ENCODE data around the gene SLC14A1. TPM values are rescaled to one million over a fixed set of nuclear protein-coding genes. Genes with fewer than 3 reads are reported as not detected.

The SLC14A1 gene
- total RNA-seq, 1 experiment from 2014 or later = 2.3 TPM

DNA sequence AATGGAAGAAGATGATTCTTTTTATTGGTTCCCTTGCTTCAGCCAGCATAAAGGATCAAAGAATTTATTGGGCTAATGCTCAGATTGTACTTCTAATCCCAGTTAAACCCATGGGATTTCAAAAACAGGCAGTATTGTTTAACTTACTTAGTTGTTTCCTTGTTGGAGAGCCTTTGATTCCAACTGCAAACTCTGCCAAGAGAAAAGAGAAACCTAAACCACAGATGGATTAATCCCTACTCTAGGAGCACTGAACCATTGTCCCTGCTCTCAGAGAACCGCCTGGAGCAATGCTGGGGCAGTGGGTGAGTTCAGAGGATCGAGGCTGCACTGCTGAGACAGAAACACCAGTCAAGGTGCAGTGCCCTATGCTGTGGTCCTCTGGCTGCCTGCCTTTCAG, 56.6 kb downstream of the SLC14A1 start:
- H3K27ac ChIP-seq (ENCODE audit: low read length) = no peak overlapping the region
- H3K4me1 ChIP-seq (ENCODE audit: insufficient read depth, low read length) = no peaks in the 10 kb centered on the region; the same call in 1 of the 2 replicates
- H3K9ac ChIP-seq (ENCODE audit: low read length) = no peak overlapping the region
- CTCF ChIA-PET = no interaction called here
- no peaks in the 10 kb centered on the region for H3K79me2 ChIP-seq (ENCODE audit: low read length)
- POLR2A ChIA-PET (ENCODE audit: unreplicated experiment) = no interaction called here
- no peaks in the 10 kb centered on the region for H3F3A ChIP-seq (ENCODE audit: low read length, unreplicated experiment)
- BruUV-seq (replicated peaks) = no TSS peak
- no peaks in the 10 kb centered on the region for H3K36me3 ChIP-seq (ENCODE audit: low read depth, low read length)
- no peaks in the 10 kb centered on the region for H3K9me3 ChIP-seq (ENCODE audit: low read length)
- H4K20me1 ChIP-seq (ENCODE audit: low read length) = no peaks in the 10 kb centered on the region
- DNase-seq (no peak), ATAC-seq (no peak)
- intact Hi-C loops (cut with micrococcal nuclease) = no loop called here
- no peaks in the 10 kb centered on the region for H3K27me3 ChIP-seq (ENCODE audit: low read length)
- no peaks in the 10 kb centered on the region for H3K9me2 ChIP-seq (replicated peaks; ENCODE audit: low read length)
- H2AFZ ChIP-seq (ENCODE audit: low read length) = no peak overlapping the region
- TF ChIP-seq, protein P1, sequence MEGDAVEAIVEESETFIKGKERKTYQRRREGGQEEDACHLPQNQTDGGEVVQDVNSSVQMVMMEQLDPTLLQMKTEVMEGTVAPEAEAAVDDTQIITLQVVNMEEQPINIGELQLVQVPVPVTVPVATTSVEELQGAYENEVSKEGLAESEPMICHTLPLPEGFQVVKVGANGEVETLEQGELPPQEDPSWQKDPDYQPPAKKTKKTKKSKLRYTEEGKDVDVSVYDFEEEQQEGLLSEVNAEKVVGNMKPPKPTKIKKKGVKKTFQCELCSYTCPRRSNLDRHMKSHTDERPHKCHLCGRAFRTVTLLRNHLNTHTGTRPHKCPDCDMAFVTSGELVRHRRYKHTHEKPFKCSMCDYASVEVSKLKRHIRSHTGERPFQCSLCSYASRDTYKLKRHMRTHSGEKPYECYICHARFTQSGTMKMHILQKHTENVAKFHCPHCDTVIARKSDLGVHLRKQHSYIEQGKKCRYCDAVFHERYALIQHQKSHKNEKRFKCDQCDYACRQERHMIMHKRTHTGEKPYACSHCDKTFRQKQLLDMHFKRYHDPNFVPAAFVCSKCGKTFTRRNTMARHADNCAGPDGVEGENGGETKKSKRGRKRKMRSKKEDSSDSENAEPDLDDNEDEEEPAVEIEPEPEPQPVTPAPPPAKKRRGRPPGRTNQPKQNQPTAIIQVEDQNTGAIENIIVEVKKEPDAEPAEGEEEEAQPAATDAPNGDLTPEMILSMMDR (conservative IDR thresholded peaks at IDR 0.05; ENCODE audit: low read depth, low read length) = no peak
- TF ChIP-seq EZH2 (IDR thresholded peaks at IDR 0.05; ENCODE audit: low read length, unreplicated experiment) (no peak), EZH2phosphoT487 (IDR thresholded peaks at IDR 0.05; ENCODE audit: borderline replicate concordance, low read length) (no peak)
- H3K4me2 ChIP-seq (ENCODE audit: low read length) = no peak overlapping the region
- no peak overlapping the region for H3K4me3 ChIP-seq (ENCODE audit: low read length)

DNA sequence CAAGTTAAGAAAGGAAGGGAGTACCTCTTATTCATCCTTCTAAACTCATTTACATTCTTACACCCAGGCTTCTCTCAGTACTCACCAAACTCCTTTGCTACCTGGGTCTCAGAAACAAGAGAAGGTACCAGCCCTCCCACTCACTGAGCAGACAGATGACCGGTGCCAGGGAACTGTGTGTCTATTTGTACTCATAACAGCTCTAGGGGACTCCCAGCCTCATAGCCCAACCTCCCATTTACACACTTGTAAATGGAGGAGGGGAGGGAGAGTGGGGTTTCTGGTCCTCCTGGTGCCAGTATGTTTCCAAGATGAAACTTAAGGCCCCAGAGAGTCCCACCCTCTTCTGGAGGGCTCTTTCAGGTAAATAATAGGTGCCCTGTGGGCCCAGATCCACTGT, 58.7 kb downstream of the SLC14A1 start:
- no peaks in the 10 kb centered on the region; the same call in 1 of the 2 replicates for H3K4me1 ChIP-seq (ENCODE audit: insufficient read depth, low read length)
- no peak overlapping the region for H2AFZ ChIP-seq (ENCODE audit: low read length)
- no peaks in the 10 kb centered on the region for H3F3A ChIP-seq (ENCODE audit: low read length, unreplicated experiment)
- H3K27me3 ChIP-seq (ENCODE audit: low read length) = no peaks in the 10 kb centered on the region
- TF ChIP-seq EZH2 (IDR thresholded peaks at IDR 0.05; ENCODE audit: low read length, unreplicated experiment) (no peak), EZH2phosphoT487 (IDR thresholded peaks at IDR 0.05; ENCODE audit: borderline replicate concordance, low read length) (no peak)
- TF ChIP-seq, protein P1 (conservative IDR thresholded peaks at IDR 0.05; ENCODE audit: low read depth, low read length) = no peak
- H3K4me3 ChIP-seq (ENCODE audit: low read length) = no peak overlapping the region
- no peaks in the 10 kb centered on the region for H3K79me2 ChIP-seq (ENCODE audit: low read length)
- H4K20me1 ChIP-seq (ENCODE audit: low read length) = no peaks in the 10 kb centered on the region
- ATAC-seq (no peak), DNase-seq (no peak)
- no peak overlapping the region for H3K4me2 ChIP-seq (ENCODE audit: low read length)
- intact Hi-C loops (cut with micrococcal nuclease) = no loop called here
- BruUV-seq (replicated peaks) = no TSS peak
- POLR2A ChIA-PET (ENCODE audit: unreplicated experiment) = no interaction called here
- no peak overlapping the region for H3K27ac ChIP-seq (ENCODE audit: low read length)
- no peak overlapping the region for H3K9ac ChIP-seq (ENCODE audit: low read length)
- H3K9me2 ChIP-seq (replicated peaks; ENCODE audit: low read length) = no peaks in the 10 kb centered on the region
- H3K9me3 ChIP-seq (ENCODE audit: low read length) = no peaks in the 10 kb centered on the region
- CTCF ChIA-PET = no interaction called here
- H3K36me3 ChIP-seq (ENCODE audit: low read depth, low read length) = no peaks in the 10 kb centered on the region

DNA sequence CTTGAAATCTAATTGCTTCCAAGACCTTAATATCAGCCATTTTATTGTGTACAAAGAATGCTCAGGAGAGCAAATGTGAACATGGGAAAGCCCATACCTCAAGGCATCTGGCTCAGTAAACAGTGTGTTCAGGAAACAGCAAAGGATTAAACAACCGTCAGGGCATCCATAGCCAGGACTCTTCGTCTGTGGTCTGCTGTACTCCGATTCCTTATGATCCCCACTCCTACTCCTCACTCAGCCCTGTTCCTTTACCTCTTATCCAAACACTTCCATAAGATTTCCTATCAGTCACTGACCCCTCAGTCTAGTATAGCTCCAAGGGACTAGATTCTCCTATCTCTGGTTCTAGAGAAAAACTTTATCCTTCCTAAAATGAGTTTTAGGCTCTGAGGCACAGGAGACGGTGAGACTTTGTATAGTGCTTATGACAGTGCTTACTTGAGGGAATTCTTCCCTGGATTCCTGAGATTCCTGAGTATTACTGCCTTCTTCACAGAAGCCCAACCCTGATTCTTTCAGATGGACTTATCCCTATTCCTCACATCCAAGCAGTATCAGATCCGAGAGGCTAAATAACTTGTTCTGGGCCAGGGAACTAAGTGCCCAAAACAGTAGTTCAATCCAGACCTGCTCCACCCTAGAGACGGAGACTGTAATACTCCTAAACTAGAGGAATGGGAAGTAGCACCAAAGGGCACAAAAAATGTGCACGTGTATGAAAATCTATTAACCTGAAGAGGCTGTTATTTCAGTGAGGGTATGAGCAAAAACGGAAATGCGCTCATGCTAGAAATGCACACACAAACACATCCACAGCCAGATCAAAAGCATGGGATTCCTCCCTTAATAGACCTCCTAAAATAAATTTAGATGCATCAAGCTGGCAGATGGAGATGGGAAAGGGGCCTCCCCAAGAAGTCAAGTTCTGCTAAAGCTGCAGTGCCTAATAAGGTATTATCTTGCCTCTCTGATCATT, 59.4 kb downstream of the SLC14A1 start:
- Histone ChIP-seq H3K9me3 (ENCODE audit: low read length) (no peaks in the 10 kb centered on the region), H3K79me2 (ENCODE audit: low read length) (no peaks in the 10 kb centered on the region), H3K9ac (ENCODE audit: low read length) (no peak overlapping the region), H3K27ac (ENCODE audit: low read length) (no peak overlapping the region), H3K36me3 (ENCODE audit: low read depth, low read length) (no peaks in the 10 kb centered on the region), H2AFZ (ENCODE audit: low read length) (no peak overlapping the region), H3K9me2 (replicated peaks; ENCODE audit: low read length) (no peaks in the 10 kb centered on the region), H4K20me1 (ENCODE audit: low read length) (no peaks in the 10 kb centered on the region), H3K4me1 (ENCODE audit: insufficient read depth, low read length) (no peaks in the 10 kb centered on the region; the same call in 1 of the 2 replicates), H3K4me3 (ENCODE audit: low read length) (no peak overlapping the region), H3K4me2 (ENCODE audit: low read length) (no peak overlapping the region), H3K27me3 (ENCODE audit: low read length) (no peaks in the 10 kb centered on the region), H3F3A (ENCODE audit: low read length, unreplicated experiment) (no peaks in the 10 kb centered on the region)
- TF ChIP-seq EZH2phosphoT487 (IDR thresholded peaks at IDR 0.05; ENCODE audit: borderline replicate concordance, low read length) (no peak), EZH2 (IDR thresholded peaks at IDR 0.05; ENCODE audit: low read length, unreplicated experiment) (no peak)
- TF ChIP-seq, protein P1 (conservative IDR thresholded peaks at IDR 0.05; ENCODE audit: low read depth, low read length) = no peak
- intact Hi-C loops (cut with micrococcal nuclease) = no loop called here
- no peak for DNase-seq
- peak; percentile 56 for ATAC-seq
- ChIA-PET POLR2A (ENCODE audit: unreplicated experiment) (no interaction called here), CTCF (no interaction called here)
- no TSS peak for BruUV-seq (replicated peaks)

Measured in PC-3 (cell line).